ENCODE data around the gene GPRC5C.
"Not testable (repeated sequence)": the region's sequence is repeated elsewhere in the genome, so short reads cannot be mapped to it uniquely, and the experiment has no call there.

Gene GPRC5C

DNA sequence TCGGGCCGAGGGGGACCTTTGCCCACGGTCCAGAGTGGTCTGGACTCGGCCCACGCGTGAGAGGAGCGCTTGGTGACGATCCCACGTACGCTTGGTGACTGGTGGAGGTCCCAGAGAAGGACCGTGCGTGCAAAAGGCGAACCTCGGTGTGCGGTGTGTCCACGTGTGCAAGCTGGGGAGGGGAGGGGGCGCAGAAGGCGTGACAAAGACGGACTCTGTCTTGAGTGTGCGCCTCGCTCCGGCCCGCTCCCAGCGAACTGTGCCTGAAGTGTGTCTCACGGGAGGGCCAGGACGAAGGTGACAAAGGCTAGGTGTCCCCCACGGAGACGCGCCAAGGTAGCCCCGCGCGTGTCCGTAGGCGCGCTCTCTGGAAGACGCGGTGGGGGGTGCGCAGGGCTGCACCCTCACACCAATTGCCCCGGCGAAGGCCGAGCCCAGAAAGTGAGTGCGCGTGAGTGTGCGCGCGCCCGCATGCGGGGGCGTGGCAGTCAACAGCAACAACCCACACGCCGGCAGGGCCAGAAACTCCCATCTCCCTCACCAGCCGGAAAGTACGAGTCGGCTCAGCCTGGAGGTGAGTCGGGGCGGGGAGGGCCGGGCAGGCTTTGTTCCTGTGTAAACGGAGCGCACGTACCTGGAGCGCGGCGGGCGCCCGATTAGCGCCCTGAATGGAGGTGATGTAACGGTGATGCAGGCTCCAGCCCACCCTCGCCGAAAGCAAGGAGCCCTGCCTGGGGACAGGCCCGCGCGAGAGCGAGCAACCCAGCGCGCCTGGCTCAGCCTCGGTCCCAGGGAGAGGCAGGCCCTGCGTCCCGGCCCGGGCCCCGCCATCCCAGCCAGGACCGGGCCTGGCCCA is at the start of gene GPRC5C:
Gene GPRC5C (plus strand): TSS at position 521 of the 856 bp plus-strand sequence. CDS start 7,689 bp downstream, outside the sequence.
- DNase-seq (ENCODE audit: low read depth in 2 of 2) = peak in 1 of 2 experiments; percentile 4

GRCh38 chr17:74383141-74383540 is 48.7 kb upstream of the GPRC5C start:
- DNase-seq (ENCODE audit: low read depth in 2 of 2) = no peak

GRCh38 chr17:74385201-74385600 is 46.7 kb upstream of the GPRC5C start:
- no peak for DNase-seq (ENCODE audit: low read depth in 2 of 2)

GRCh38 chr17:74386386-74386785 is 45.5 kb upstream of the GPRC5C start:
- no peak for DNase-seq (ENCODE audit: low read depth in 2 of 2)

GRCh38 chr17:74387365-74388218 is 44.3 kb upstream of the GPRC5C start:
- no peak for DNase-seq (ENCODE audit: low read depth in 2 of 2)

DNA sequence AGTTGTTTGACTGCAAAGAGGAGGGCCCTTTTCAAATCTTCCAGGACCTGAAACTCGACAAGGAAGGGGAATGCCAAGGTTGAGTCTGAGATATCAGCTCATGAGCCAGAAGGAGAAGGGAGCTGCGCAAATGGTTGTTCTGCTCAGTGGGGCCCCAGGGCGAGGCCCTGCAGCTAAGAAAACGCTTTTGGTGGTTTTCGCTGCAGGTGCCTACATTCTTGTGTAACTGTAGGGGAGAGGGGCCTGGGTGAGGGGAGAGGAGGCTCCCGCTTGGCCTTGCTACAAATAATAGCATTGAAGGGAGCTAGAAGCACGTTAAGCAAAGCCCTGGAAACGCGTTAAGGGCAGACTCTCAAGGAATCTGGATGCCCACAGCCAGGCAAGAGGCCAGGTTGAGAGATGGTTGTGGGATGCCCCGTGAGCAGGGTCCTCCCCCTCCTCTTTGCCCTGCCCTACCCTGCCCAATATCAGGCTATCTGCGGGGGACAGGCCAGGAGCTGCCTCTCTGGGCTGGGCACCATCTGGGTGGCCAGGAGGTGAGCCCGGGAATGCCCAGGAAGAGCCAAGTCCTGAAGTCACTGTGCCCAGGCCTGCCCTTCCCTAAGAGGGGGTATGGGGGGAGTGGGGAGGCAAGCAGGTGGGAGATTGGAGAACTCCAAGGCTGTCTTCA is 42.7 kb upstream of the GPRC5C start:
- DNase-seq (ENCODE audit: low read depth in 2 of 2) = no peak

GRCh38 chr17:74389937-74390679 is 41.8 kb upstream of the GPRC5C start:
- no peak for DNase-seq (ENCODE audit: low read depth in 2 of 2)

DNA sequence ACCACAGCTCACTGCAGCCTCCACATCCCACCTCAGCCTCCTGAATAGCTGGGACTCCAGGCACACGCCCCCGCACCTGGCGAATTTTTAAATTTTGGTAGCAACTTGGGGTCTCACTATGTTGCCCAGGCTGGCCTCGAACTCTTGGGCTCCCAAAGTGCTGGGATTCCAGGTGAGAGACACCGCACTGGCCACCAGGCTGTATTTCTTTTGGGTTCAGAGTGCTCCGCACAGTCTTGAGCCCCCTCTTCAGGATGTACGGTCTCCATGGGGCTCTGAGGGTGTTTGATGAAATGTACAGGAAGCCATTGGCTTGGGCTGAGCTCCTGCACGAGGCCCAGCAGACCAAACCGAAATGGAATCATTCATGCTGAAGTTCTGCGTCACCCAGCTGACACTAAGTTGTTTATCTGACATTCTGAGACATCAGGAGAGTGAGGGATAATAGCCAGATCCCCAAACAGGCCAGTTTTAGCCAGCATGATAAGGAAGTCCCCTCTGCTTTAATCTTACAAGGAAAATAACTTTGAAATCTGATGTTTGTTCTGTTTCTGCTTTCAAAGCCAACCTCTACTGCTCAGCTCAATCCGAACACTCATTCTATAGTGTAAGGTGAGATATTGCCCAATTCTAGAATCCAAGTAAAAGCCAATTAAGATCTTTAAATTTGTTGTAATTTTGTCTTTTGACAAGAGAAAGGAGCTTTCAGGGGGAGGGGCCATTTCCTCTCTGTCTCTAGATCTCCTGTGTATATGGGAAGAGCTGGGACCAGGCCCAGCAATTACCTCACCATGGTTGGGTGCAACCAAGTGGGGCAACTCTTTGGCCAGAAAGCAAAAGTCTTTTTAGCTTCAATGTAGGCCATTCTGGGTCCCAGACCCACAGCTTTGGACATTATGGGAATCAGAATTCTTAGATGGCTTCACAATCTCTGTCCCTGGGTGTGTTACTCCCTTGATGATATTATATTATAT is 40.9 kb upstream of the GPRC5C start:
- DNase-seq (ENCODE audit: low read depth in 2 of 2) = no peak

GRCh38 chr17:74391771-74392170 is 40.1 kb upstream of the GPRC5C start:
- DNase-seq (ENCODE audit: low read depth in 2 of 2) = no peak

DNA sequence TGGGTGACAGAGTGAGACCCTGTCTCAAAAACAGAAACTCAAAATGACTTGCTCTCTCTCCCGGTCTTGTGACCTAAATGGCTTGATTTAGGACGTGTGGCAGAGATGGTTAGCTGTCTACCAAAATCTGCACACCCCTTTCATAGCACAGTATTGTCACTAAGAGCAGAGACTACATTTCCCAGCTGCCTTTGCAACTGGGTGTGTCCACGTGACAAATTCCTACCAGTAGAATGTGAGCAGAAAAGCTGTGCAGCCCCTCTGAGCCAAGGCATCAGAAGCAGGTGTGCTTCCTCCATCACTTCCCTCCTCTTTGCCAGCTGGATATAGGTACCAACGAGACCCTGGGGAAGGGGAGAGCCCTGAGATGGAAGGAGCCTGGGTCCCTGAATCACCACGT is 39.0 kb upstream of the GPRC5C start:
- no peak for DNase-seq (ENCODE audit: low read depth in 2 of 2)

- no peak for DNase-seq (ENCODE audit: low read depth in 2 of 2)
Measured at GRCh38 chr17:74393346-74393942, 38.4 kb upstream of the GPRC5C start.

GRCh38 chr17:74394275-74394950 is 37.5 kb upstream of the GPRC5C start:
- DNase-seq (ENCODE audit: low read depth in 2 of 2) = no peak

- no peak for DNase-seq (ENCODE audit: low read depth in 2 of 2)
Measured at GRCh38 chr17:74394977-74395376, 36.9 kb upstream of the GPRC5C start.

- DNase-seq (ENCODE audit: low read depth in 2 of 2) = no peak
Measured at GRCh38 chr17:74396567-74396966, 35.3 kb upstream of the GPRC5C start.

- no peak for DNase-seq (ENCODE audit: low read depth in 2 of 2)
Measured at GRCh38 chr17:74402048-74402447, 29.8 kb upstream of the GPRC5C start.

DNA sequence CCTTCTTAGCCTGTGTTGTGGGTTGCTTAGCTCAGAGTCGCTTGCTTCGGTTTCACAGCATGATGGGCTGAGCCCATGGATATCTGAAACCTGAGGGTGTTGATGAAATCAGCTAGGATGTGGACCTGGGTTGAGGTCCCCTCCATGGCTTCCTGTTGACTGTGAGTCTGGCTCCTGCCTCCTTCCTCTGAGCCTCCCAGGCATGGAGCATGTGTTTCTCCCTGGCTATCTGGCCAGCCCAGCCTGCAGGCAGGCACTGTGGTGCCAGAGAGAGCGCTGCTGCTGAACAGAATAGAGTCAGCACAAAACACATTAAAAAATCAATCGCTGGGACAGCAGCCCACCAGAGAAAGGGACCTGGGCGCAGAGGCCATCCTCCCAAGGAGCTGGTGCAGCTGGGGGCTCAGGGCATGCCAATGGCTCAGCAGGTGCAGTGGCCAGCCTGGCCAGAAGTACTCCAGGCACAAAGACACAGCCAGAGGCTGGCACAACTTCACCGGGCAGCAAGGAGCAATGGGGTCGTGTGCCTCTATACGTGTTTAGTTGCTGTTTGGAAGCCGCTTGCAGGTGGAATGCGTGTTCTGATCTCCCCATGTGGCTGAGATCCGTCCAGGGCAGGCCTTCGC is 28.3 kb upstream of the GPRC5C start:
- DNase-seq (ENCODE audit: low read depth in 2 of 2) = no peak

DNA sequence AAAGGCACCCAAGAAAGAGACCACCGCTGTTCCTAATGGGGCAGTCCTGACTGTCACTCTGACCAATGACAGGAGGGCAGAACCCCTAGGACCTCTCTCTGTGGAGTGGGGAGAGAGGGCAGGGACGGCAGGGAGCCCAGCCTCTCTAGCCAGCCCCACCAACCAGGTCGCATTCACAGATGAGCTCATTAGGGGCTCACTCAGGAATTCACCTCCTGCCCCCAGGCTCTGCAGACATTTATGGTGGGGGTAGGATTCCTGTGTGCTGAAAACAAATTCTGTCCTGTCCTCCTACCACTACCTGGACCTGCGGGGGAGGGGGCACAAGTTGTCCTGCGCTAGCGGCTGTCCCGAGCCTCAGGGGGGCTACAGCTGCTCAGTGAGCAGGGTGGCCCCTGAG is 27.7 kb upstream of the GPRC5C start:
- no peak for DNase-seq (ENCODE audit: low read depth in 2 of 2)

- no peak for DNase-seq (ENCODE audit: low read depth in 2 of 2)
Measured at GRCh38 chr17:74404789-74405188, 27.1 kb upstream of the GPRC5C start.

GRCh38 chr17:74405311-74405710 is 26.6 kb upstream of the GPRC5C start:
- DNase-seq (ENCODE audit: low read depth in 2 of 2) = not testable (repeated sequence)

All from fibroblast of skin of left quadriceps (primary cell).